ENCODE data around the gene MYO3B. TPM values are rescaled to one million over a fixed set of nuclear protein-coding genes. Genes with fewer than 3 reads are reported as not detected.

Gene MYO3B
- total RNA-seq, 1 experiment from 2014 or later: 0.63 TPM

DNA sequence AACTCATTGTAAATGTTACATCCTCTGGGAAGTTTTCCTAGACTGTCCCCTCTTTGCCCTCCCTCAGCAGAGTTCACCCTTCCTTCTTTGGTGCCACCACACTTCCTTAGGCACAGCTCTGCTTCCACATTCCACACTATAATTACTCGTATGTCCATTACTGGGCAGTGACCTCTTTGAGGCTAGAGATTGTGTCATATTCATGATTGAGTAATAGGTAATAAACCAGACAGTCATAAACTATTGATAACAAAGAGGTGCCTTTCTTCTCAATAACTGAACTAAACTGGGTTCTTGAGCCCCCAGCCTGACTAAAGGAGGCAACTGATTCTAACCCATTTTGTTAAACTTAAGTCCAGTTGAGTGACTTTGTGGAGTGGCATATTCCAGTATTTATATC is 28.3 kb downstream of the MYO3B start:
- no peaks in the 10 kb centered on the region for H3K79me1 ChIP-seq (ENCODE audit: insufficient read depth, low read depth, low read length, poor library complexity, severe bottlenecking)
- no peak overlapping the region for H4K5ac ChIP-seq (ENCODE audit: insufficient read length, low read depth, low read length)

More for the DNA sequence above, 28.3 kb downstream of the MYO3B start:
- Histone ChIP-seq H2AK5ac (ENCODE audit: insufficient read length, low read length) (no peak overlapping the region), H3K56ac (ENCODE audit: insufficient read length, low read depth, low read length) (no peak overlapping the region), H3K79me2 (ENCODE audit: insufficient read depth, low read length) (no peaks in the 10 kb centered on the region), H3T11ph (ENCODE audit: low read length) (no peak overlapping the region), H3K18ac (ENCODE audit: insufficient read length, low read depth, low read length) (no peak overlapping the region), H3K23ac (ENCODE audit: insufficient read length, low read depth, low read length) (no peak overlapping the region), H2BK12ac (ENCODE audit: insufficient read length, low read depth, low read length) (no peak overlapping the region), H3K4me2 (ENCODE audit: insufficient read depth, insufficient read length, low read length) (no peak overlapping the region), H3K14ac (ENCODE audit: insufficient read depth, low read length) (no peak overlapping the region), H3K23me2 (ENCODE audit: insufficient read length, low read depth, low read length, poor library complexity, severe bottlenecking) (no peaks in the 10 kb centered on the region), H2AFZ (ENCODE audit: low read length) (no peak overlapping the region), H3K27ac (ENCODE audit: insufficient read length, low read depth, low read length) (no peak overlapping the region), H4K8ac (replicated peaks; ENCODE audit: insufficient read length, low read depth, low read length) (no peak overlapping the region), H2BK15ac (ENCODE audit: low read depth, low read length) (no peak overlapping the region), H3K27me3 (ENCODE audit: insufficient read depth, low read length) (no peaks in the 10 kb centered on the region), H3K9me3 (ENCODE audit: control insufficient read depth, low read depth, low read length) (no peaks in the 10 kb centered on the region), H4K91ac (ENCODE audit: insufficient read length, low read depth, low read length) (no peak overlapping the region), H3K4ac (ENCODE audit: low read depth, low read length) (no peak overlapping the region), H2BK120ac (ENCODE audit: low read depth, low read length, poor library complexity, severe bottlenecking) (no peak overlapping the region), H2BK5ac (ENCODE audit: insufficient read length, low read length) (no peak overlapping the region), H2BK20ac (ENCODE audit: low read depth, low read length, poor library complexity, severe bottlenecking) (no peak overlapping the region), H3K9ac (ENCODE audit: extremely low read depth, insufficient read length, low read length) (no peak overlapping the region), H4K20me1 (ENCODE audit: control insufficient read depth, insufficient read depth, insufficient read length) (no peaks in the 10 kb centered on the region), H3K4me1 (ENCODE audit: insufficient read depth, low read length) (no peaks in the 10 kb centered on the region)
- no CpG with 5 or more reads among the region's 1 CpG for WGBS (ENCODE audit: extremely low coverage, insufficient read length, low lambda C conversion rate)
- H3K4me3 Mint-ChIP-seq: no peak overlapping the region
- no peaks in the 10 kb centered on the region for H3K27me3 Mint-ChIP-seq (ENCODE audit: low read depth)
- H3K27ac Mint-ChIP-seq: no peak overlapping the region; a peak in 1 of 7 replicates
- peaks cover 13 to 31% (median 23%) of the 10 kb centered on the region in 3 experiments for H3K36me3 Mint-ChIP-seq (ENCODE audit: insufficient read depth in 1 of 3, low read depth in 3 of 3)
- TF ChIP-seq, protein P1, sequence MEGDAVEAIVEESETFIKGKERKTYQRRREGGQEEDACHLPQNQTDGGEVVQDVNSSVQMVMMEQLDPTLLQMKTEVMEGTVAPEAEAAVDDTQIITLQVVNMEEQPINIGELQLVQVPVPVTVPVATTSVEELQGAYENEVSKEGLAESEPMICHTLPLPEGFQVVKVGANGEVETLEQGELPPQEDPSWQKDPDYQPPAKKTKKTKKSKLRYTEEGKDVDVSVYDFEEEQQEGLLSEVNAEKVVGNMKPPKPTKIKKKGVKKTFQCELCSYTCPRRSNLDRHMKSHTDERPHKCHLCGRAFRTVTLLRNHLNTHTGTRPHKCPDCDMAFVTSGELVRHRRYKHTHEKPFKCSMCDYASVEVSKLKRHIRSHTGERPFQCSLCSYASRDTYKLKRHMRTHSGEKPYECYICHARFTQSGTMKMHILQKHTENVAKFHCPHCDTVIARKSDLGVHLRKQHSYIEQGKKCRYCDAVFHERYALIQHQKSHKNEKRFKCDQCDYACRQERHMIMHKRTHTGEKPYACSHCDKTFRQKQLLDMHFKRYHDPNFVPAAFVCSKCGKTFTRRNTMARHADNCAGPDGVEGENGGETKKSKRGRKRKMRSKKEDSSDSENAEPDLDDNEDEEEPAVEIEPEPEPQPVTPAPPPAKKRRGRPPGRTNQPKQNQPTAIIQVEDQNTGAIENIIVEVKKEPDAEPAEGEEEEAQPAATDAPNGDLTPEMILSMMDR (conservative IDR thresholded peaks at IDR 0.05): no peak
- peaks cover 18 to 19% of the 10 kb centered on the region in 2 experiments for H3K9me3 Mint-ChIP-seq
- peaks cover 6 to 11% of the 10 kb centered on the region in 2 experiments; a peak in 3 of 4 replicates for H3K4me1 Mint-ChIP-seq
- no peak for DNase-seq

Data from H9 (cell line).